Upper lobe of left lung (tissue), 6 donors: ENCODE measurements around the gene TMEM117. TPM values are rescaled to one million over a fixed set of nuclear protein-coding genes. Genes with fewer than 3 reads are reported as not detected.

ENCODE experiments used
- ATAC-seq, 2 donors: fragments of 200-7000 bp; cut with Tn5 transposase; one replicate each; pipeline ENCODE4 v1.9.1; 2022; ENCODE audit warnings: mild to moderate bottlenecking in 2 of 2, moderate library complexity in 2 of 2; ENCODE audit not compliant: low FRiP score in 2 of 2
- DNase-seq, 2 donors: peaks; one replicate each; pipeline ENCODE4 v3.0.0-alpha.2; 2019 to 2020
- H3K27ac ChIP-seq, 4 donors: fragments of 200-600 bp; sonication (generic); one replicate each; pipeline ENCODE4 v1.5.1; 2016 to 2019
- H3K27me3 ChIP-seq, 4 donors: fragments of 200-600 bp; sonication (generic); one replicate each; pipeline ENCODE4 v1.5.1; 2017 to 2019
- H3K36me3 ChIP-seq, 4 donors: fragments of 200-600 bp; sonication (generic); one replicate each; pipeline ENCODE4 v1.5.1; 2016 to 2019
- H3K4me1 ChIP-seq, 4 donors: fragments of 200-600 bp; sonication (generic); one replicate each; pipeline ENCODE4 v1.5.1; 2018 to 2019
- H3K4me3 ChIP-seq, 4 donors: fragments of 200-600 bp; sonication (generic); one replicate each; pipeline ENCODE4 v1.5.1; 2017 to 2019; ENCODE audit warnings: mild to moderate bottlenecking in 2 of 4, moderate library complexity in 1 of 4
- H3K9me3 ChIP-seq, 4 donors: fragments of 200-600 bp; sonication (generic); one replicate each; pipeline ENCODE4 v1.5.1; 2018 to 2019
- EP300 ChIP-seq, 4 donors: sonication (generic); formaldehyde crosslinking; IDR thresholded peaks; one replicate each; pipeline ENCODE4 v1.5.1; 2017; ENCODE audit warnings: antibody characterized with exemption in 4 of 4, control low read depth in 2 of 4
- POLR2A ChIP-seq, 4 donors: fragments of 450-650 bp; IDR thresholded peaks; one replicate each; pipeline ENCODE4 v1.5.1; 2016 to 2017; ENCODE audit warnings: antibody characterized with exemption in 4 of 4, mild to moderate bottlenecking in 2 of 4
- POLR2AphosphoS5 ChIP-seq, 2 donors: sonication (generic); formaldehyde crosslinking; IDR thresholded peaks; one replicate each; pipeline ENCODE4 v1.5.1; 2017; ENCODE audit warnings: antibody characterized with exemption in 2 of 2
- WGBS, 2 donors: methylation state at CpG; one replicate each; pipeline ENCODE4 v1.1.5; 2017 to 2018; 5-methylcytosine and 5-hydroxymethylcytosine counted together
- total RNA-seq, 6 donors: library from RNA; depleted of rRNA in 4 of 6; stranded (reverse); fragments of >200 nt in 4 of 6; gene quantifications; one replicate each; pipeline versions ENCODE4 v1.1.0 to v1.2.1, GENCODE V29; 2016 to 2021
- TF ChIP-seq, protein P1 (sequence below), 6 experiments: fragments of 450-650 bp in 4 of 6; fragments of 200-600 bp in 2 of 6; sonication (generic) in 2 of 6; IDR thresholded peaks; one replicate each; pipeline ENCODE4 v1.5.1; 2016 to 2019; ENCODE audit warnings: antibody characterized with exemption in 6 of 6
- donor health status: DM: no; HTN: no; CAD: no; lungs with moderate emphysema.
- donor health status: DM: no; HTN: yes; CAD: no; lungs with severe emphysema.

Gene TMEM117
- total RNA-seq, 6 donors from 2014 or later = 2.6 to 8.4 (median 4.2) TPM

- DNase-seq (no peak), ATAC-seq (no peak)
- H3K4me1 ChIP-seq = no peaks in the 10 kb centered on the region
- WGBS, 2 donors = 90 to 93% methylated on average over 7 to 8 of the region's 8 CpGs
- H3K4me3 ChIP-seq = no peak overlapping the region
- no peaks in the 10 kb centered on the region for H3K27me3 ChIP-seq
- H3K36me3 ChIP-seq = no peaks in the 10 kb centered on the region
- TF ChIP-seq POLR2AphosphoS5 (IDR thresholded peaks at IDR 0.05) = no peak
- no peak for TF ChIP-seq EP300 (IDR thresholded peaks at IDR 0.05)
- TF ChIP-seq, protein P1, sequence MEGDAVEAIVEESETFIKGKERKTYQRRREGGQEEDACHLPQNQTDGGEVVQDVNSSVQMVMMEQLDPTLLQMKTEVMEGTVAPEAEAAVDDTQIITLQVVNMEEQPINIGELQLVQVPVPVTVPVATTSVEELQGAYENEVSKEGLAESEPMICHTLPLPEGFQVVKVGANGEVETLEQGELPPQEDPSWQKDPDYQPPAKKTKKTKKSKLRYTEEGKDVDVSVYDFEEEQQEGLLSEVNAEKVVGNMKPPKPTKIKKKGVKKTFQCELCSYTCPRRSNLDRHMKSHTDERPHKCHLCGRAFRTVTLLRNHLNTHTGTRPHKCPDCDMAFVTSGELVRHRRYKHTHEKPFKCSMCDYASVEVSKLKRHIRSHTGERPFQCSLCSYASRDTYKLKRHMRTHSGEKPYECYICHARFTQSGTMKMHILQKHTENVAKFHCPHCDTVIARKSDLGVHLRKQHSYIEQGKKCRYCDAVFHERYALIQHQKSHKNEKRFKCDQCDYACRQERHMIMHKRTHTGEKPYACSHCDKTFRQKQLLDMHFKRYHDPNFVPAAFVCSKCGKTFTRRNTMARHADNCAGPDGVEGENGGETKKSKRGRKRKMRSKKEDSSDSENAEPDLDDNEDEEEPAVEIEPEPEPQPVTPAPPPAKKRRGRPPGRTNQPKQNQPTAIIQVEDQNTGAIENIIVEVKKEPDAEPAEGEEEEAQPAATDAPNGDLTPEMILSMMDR (IDR thresholded peaks at IDR 0.05) = no peak
- TF ChIP-seq POLR2A (IDR thresholded peaks at IDR 0.05) = no peak
- H3K9me3 ChIP-seq = no peaks in the 10 kb centered on the region
- H3K27ac ChIP-seq = no peak overlapping the region
Measured at GRCh38 chr12:43824207-43824775, 11.6 kb upstream of the TMEM117 start.

- H3K36me3 ChIP-seq = no peaks in the 10 kb centered on the region
- no peak overlapping the region for H3K27ac ChIP-seq
- no peaks in the 10 kb centered on the region for H3K9me3 ChIP-seq
- no peaks in the 10 kb centered on the region for H3K4me1 ChIP-seq
- TF ChIP-seq, protein P1 (IDR thresholded peaks at IDR 0.05) = no peak
- TF ChIP-seq POLR2AphosphoS5 (IDR thresholded peaks at IDR 0.05) (no peak), POLR2A (IDR thresholded peaks at IDR 0.05) (no peak), EP300 (IDR thresholded peaks at IDR 0.05) (no peak)
- H3K27me3 ChIP-seq = no peaks in the 10 kb centered on the region
- no peak for ATAC-seq
- no peak overlapping the region for H3K4me3 ChIP-seq
- WGBS, 2 donors = 91 to 92% methylated on average over 3 of the region's 3 CpGs
- no peak for DNase-seq
Measured at GRCh38 chr12:43826681-43827080, 9.2 kb upstream of the TMEM117 start.

DNA sequence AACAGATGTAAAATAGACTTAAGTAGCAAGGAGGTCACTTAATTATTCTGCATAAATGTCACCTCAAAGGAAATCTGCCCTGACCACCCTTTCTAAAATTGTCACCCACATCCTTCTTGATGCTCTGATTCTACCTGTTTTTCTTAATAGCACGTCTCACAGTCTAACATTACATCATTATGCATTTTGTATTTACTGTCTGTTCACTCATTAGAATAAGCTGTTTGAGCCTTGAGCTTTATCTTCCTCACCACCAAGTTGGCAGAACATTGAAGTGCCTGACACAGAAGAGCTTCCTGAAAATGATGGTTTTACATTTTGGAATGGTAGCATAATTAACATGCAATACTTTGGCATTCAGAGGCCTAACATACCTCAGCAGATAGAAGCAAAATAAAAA lies 8.8 kb upstream of the TMEM117 start:
- Histone ChIP-seq H3K4me3 (no peak overlapping the region), H3K4me1 (no peaks in the 10 kb centered on the region), H3K9me3 (no peaks in the 10 kb centered on the region), H3K36me3 (no peaks in the 10 kb centered on the region), H3K27ac (no peak overlapping the region), H3K27me3 (no peaks in the 10 kb centered on the region)
- WGBS, 2 donors = 65 to 80% methylated on average over 1 of the region's 1 CpG
- ATAC-seq (no peak), DNase-seq (no peak)
- TF ChIP-seq EP300 (IDR thresholded peaks at IDR 0.05) = no peak
- no peak for TF ChIP-seq POLR2AphosphoS5 (IDR thresholded peaks at IDR 0.05)
- TF ChIP-seq, protein P1 (IDR thresholded peaks at IDR 0.05) = no peak
- no peak for TF ChIP-seq POLR2A (IDR thresholded peaks at IDR 0.05)

DNA sequence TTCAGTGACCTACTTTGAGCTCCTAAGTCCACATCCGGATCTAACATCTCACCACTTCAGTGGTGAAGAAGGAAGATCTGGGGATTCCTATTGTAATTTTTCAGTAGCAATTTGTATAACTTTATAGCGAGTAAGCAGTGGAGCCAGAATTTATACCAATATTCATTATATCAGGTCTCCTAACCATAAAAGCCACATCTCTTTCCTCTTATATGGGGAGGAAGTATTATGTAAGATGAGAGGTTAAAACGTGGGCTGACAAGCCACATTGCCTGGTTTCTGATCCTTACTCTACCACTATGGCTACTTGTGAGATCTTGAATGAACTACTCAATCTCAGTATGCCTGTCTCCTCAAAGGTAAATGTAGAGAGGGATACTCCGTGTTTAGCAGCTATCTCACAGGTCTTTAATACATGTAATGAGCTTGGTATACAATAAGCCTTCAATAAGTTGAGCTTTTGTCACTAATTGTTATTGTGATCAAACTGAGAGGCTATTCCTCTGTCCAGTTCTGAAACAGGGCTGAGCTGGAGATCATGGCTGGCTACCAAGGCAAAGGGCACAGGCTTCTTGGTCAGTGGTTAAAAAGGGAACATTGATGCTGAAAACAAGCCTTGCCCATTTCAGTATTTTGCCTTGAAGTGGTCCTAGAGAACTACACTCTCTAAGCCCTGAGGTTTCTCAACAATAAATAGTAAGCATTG lies 3.3 kb upstream of the TMEM117 start:
- H3K4me3 ChIP-seq = no peak overlapping the region
- no peak overlapping the region for H3K27ac ChIP-seq
- H3K36me3 ChIP-seq = no peaks in the 10 kb centered on the region
- no peak for DNase-seq
- TF ChIP-seq POLR2A (IDR thresholded peaks at IDR 0.05) = no peak
- no peak for TF ChIP-seq POLR2AphosphoS5 (IDR thresholded peaks at IDR 0.05)
- no peak for TF ChIP-seq EP300 (IDR thresholded peaks at IDR 0.05)
- TF ChIP-seq, protein P1 (IDR thresholded peaks at IDR 0.05) = no peak
- 61 to 62% methylated on average over 4 of the region's 4 CpGs for WGBS, 2 donors
- H3K27me3 ChIP-seq = no peaks in the 10 kb centered on the region
- peaks cover 0 to 16% (median 3%) of the 10 kb centered on the region in 4 donors for H3K4me1 ChIP-seq
- no peaks in the 10 kb centered on the region for H3K9me3 ChIP-seq
- ATAC-seq = no peak
